Measurements from ENCODE around the gene ARHGAP22. TPM values are rescaled to one million over a fixed set of nuclear protein-coding genes. Genes with fewer than 3 reads are reported as not detected.

Gene ARHGAP22
- total RNA-seq, 4 donors from 2014 or later = 7.7 to 16.5 (median 14.3) TPM

- Histone ChIP-seq H3K27ac (no peak overlapping the region), H3K27me3 (no peaks in the 10 kb centered on the region), H3K9me3 (no peaks in the 10 kb centered on the region), H3K4me1 (peaks cover 0 to 8% (median 0%) of the 10 kb centered on the region in 4 donors), H3K36me3 (no peaks in the 10 kb centered on the region), H3K4me3 (no peak overlapping the region)
- DNase-seq (ENCODE audit: low spot score in 2 of 2) = peak in 1 of 2 donors; percentile 34
- WGBS, 2 donors = 51 to 53% methylated on average over 7 of the region's 7 CpGs
- TF ChIP-seq CTCF (IDR thresholded peaks at IDR 0.05) = peak; percentile 40 to 67 (median 48)
- no peak for TF ChIP-seq POLR2A (IDR thresholded peaks at IDR 0.05)
Observed at GRCh38 chr10:48551861-48552591, 52.8 kb downstream of the ARHGAP22 start.

- H3K9me3 ChIP-seq = no peaks in the 10 kb centered on the region
- 73 to 82% methylated on average over 3 of the region's 3 CpGs for WGBS, 2 donors
- H3K27me3 ChIP-seq = no peaks in the 10 kb centered on the region
- H3K4me1 ChIP-seq = peaks cover 0 to 8% (median 0%) of the 10 kb centered on the region in 4 donors
- TF ChIP-seq EP300 (IDR thresholded peaks at IDR 0.05) (no peak), POLR2A (IDR thresholded peaks at IDR 0.05) (no peak), CTCF (IDR thresholded peaks at IDR 0.05) (no peak)
- H3K27ac ChIP-seq = no peak overlapping the region
- H3K36me3 ChIP-seq = no peaks in the 10 kb centered on the region
- H3K4me3 ChIP-seq = no peak overlapping the region
- no peak for DNase-seq (ENCODE audit: low spot score in 2 of 2)
Observed at GRCh38 chr10:48550977-48551376, 53.9 kb downstream of the ARHGAP22 start.

GRCh38 chr10:48550071-48550691 lies 54.7 kb downstream of the ARHGAP22 start:
- WGBS, 2 donors = 83 to 85% methylated on average over 6 of the region's 6 CpGs
- Histone ChIP-seq H3K27ac (no peak overlapping the region), H3K36me3 (no peaks in the 10 kb centered on the region), H3K27me3 (no peaks in the 10 kb centered on the region), H3K4me3 (no peak overlapping the region), H3K4me1 (peaks cover 0 to 8% (median 0%) of the 10 kb centered on the region in 4 donors), H3K9me3 (no peaks in the 10 kb centered on the region)
- TF ChIP-seq POLR2A (IDR thresholded peaks at IDR 0.05) (no peak), CTCF (IDR thresholded peaks at IDR 0.05) (no peak), EP300 (IDR thresholded peaks at IDR 0.05) (no peak)
- no peak for DNase-seq (ENCODE audit: low spot score in 2 of 2)

- no peak overlapping the region for H3K27ac ChIP-seq
- WGBS, 2 donors = 90 to 97% methylated on average over 3 of the region's 3 CpGs
- DNase-seq (ENCODE audit: low spot score in 2 of 2) = no peak
- no peaks in the 10 kb centered on the region for H3K9me3 ChIP-seq
- TF ChIP-seq EP300 (IDR thresholded peaks at IDR 0.05) (no peak), POLR2A (IDR thresholded peaks at IDR 0.05) (no peak), CTCF (IDR thresholded peaks at IDR 0.05) (no peak)
- peaks cover 0 to 8% (median 0%) of the 10 kb centered on the region in 4 donors for H3K4me1 ChIP-seq
- no peaks in the 10 kb centered on the region for H3K27me3 ChIP-seq
- H3K36me3 ChIP-seq = no peaks in the 10 kb centered on the region
- no peak overlapping the region for H3K4me3 ChIP-seq
Observed at GRCh38 chr10:48549236-48549635, 55.6 kb downstream of the ARHGAP22 start.

GRCh38 chr10:48548531-48549135 lies 56.2 kb downstream of the ARHGAP22 start:
- H3K4me1 ChIP-seq = peaks cover 0 to 8% (median 0%) of the 10 kb centered on the region in 4 donors
- 70 to 80% methylated on average over 7 of the region's 7 CpGs for WGBS, 2 donors
- TF ChIP-seq CTCF (IDR thresholded peaks at IDR 0.05) = no peak
- no peak for TF ChIP-seq POLR2A (IDR thresholded peaks at IDR 0.05)
- no peak for TF ChIP-seq EP300 (IDR thresholded peaks at IDR 0.05)
- no peak for DNase-seq (ENCODE audit: low spot score in 2 of 2)
- H3K9me3 ChIP-seq = no peaks in the 10 kb centered on the region
- H3K27ac ChIP-seq = no peak overlapping the region
- no peaks in the 10 kb centered on the region for H3K36me3 ChIP-seq
- H3K4me3 ChIP-seq = no peak overlapping the region
- no peaks in the 10 kb centered on the region for H3K27me3 ChIP-seq

All from tibial nerve (tissue), 4 donors.